ENCODE results near the gene LRBA. TPM values are rescaled to one million over a fixed set of nuclear protein-coding genes. Genes with fewer than 3 reads are reported as not detected.

LRBA gene
- total and polyA plus RNA-seq, 9 of the 15 experiments (the other 6 are each of a cell fraction or from before 2014, with no cell fraction given): 24.2 to 88.7 (median 59.7) TPM

- TF ChIP-seq ZNF197 (CRISPR knock-in tag; IDR thresholded peaks at IDR 0.05; ENCODE audit: low read depth): no peak
- 0 out of 4 replicates have a peak, but pooled peaks of 1 of the 2 experiments have one; percentile 44 for TF ChIP-seq ARNT (IDR thresholded peaks at IDR 0.05)
- TF ChIP-seq ERF (CRISPR knock-in tag; IDR thresholded peaks at IDR 0.05): no peak
- no peak for TF ChIP-seq SMARCA5 (IDR thresholded peaks at IDR 0.05)
- no peak for TF ChIP-seq ELK1 (CRISPR knock-in tag; IDR thresholded peaks at IDR 0.05)
- no peak for TF ChIP-seq FOXK1 (CRISPR knock-in tag; IDR thresholded peaks at IDR 0.05; ENCODE audit: borderline replicate concordance)
- TF ChIP-seq ZNF121 (CRISPR knock-in tag; conservative IDR thresholded peaks at IDR 0.05): no peak
- no peak for TF ChIP-seq CBX1 (IDR thresholded peaks at IDR 0.05; ENCODE audit: low read depth)
- TF ChIP-seq E2F8 (IDR thresholded peaks at IDR 0.05; ENCODE audit: low read depth, partially characterized antibody): no peak
- TF ChIP-seq NCOA2 (IDR thresholded peaks at IDR 0.05; ENCODE audit: partially characterized antibody in 2 of 2): no peak
- no peak for TF ChIP-seq NR2C2 (CRISPR knock-in tag; IDR thresholded peaks at IDR 0.05)
- no peak for TF ChIP-seq NR2C2 (tag; IDR thresholded peaks at IDR 0.05)
- TF ChIP-seq THAP7 (CRISPR knock-in tag; IDR thresholded peaks at IDR 0.05): no peak
- TF ChIP-seq NCOA4 (IDR thresholded peaks at IDR 0.05; ENCODE audit: partially characterized antibody): no peak
- no peak for TF ChIP-seq DDX20 (tag; IDR thresholded peaks at IDR 0.05; ENCODE audit: low read depth)
- peak; percentile 95 for TF ChIP-seq MTA2 (IDR thresholded peaks at IDR 0.05; ENCODE audit: low read depth)
- TF ChIP-seq HDAC2 (IDR thresholded peaks at IDR 0.05): peak; percentile 81
- TF ChIP-seq ZNF277 (CRISPR knock-in tag; IDR thresholded peaks at IDR 0.05; ENCODE audit: borderline replicate concordance): no peak
- peak; percentile 65 for TF ChIP-seq PHB2 (IDR thresholded peaks at IDR 0.05; ENCODE audit: low read depth)
- TF ChIP-seq IRF2 (CRISPR knock-in tag; IDR thresholded peaks at IDR 0.05): no peak
- no peak for TF ChIP-seq GTF2B (IDR thresholded peaks at IDR 0.05; ENCODE audit: extremely low read depth, insufficient read length)
- TF ChIP-seq TEAD1 (CRISPR knock-in tag; IDR thresholded peaks at IDR 0.05): peak in 1 of 2 experiments; percentile 96; a peak in 2 of 4 replicates
- no peak for TF ChIP-seq MCM7 (IDR thresholded peaks at IDR 0.05)
- no peak for TF ChIP-seq SAFB (IDR thresholded peaks at IDR 0.05; ENCODE audit: borderline replicate concordance, low read depth, low read length)
Observed at GRCh38 chr4:150773729-150774449, 241.2 kb downstream of the LRBA start (continued).

Data from K562 (cell line).